ENCODE data around the gene MYO1H.
A peak's percentile ranks its signal among the peaks of the same experiment; 100 is the strongest.

The MYO1H gene

DNA sequence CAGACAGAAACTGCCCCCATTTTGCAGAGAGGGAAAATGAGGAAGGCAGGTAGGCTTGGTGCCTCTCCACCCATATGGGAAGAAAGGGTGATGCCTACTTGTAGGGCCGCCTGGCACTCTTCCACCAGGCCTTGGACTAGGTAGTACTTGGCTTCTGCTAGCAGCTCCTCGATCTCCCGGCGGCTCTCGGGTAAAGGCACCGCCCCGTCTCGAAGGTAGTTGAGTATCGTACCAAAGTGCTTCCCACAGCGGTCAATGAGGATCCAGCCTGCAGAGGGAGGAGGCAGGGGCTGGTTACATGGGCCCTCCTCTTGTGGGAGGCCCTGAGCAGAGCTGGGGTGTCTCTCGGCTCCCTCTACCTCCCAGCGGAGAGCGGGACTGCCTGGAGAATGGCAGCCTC, 112.8 kb downstream of the MYO1H start:
- Histone ChIP-seq H3K27me3 (ENCODE audit: insufficient read depth, poor library complexity, severe bottlenecking) (no peaks in the 10 kb centered on the region), H3K4me3 (replicated peaks; ENCODE audit: insufficient read depth, low read length) (no peak overlapping the region), H3K27ac (replicated peaks) (peak overlapping the region; percentile 74)
- TF ChIP-seq, protein P1, sequence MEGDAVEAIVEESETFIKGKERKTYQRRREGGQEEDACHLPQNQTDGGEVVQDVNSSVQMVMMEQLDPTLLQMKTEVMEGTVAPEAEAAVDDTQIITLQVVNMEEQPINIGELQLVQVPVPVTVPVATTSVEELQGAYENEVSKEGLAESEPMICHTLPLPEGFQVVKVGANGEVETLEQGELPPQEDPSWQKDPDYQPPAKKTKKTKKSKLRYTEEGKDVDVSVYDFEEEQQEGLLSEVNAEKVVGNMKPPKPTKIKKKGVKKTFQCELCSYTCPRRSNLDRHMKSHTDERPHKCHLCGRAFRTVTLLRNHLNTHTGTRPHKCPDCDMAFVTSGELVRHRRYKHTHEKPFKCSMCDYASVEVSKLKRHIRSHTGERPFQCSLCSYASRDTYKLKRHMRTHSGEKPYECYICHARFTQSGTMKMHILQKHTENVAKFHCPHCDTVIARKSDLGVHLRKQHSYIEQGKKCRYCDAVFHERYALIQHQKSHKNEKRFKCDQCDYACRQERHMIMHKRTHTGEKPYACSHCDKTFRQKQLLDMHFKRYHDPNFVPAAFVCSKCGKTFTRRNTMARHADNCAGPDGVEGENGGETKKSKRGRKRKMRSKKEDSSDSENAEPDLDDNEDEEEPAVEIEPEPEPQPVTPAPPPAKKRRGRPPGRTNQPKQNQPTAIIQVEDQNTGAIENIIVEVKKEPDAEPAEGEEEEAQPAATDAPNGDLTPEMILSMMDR (IDR thresholded peaks at IDR 0.05; ENCODE audit: insufficient read depth, low read length): no peak
- TF ChIP-seq, protein P2, sequence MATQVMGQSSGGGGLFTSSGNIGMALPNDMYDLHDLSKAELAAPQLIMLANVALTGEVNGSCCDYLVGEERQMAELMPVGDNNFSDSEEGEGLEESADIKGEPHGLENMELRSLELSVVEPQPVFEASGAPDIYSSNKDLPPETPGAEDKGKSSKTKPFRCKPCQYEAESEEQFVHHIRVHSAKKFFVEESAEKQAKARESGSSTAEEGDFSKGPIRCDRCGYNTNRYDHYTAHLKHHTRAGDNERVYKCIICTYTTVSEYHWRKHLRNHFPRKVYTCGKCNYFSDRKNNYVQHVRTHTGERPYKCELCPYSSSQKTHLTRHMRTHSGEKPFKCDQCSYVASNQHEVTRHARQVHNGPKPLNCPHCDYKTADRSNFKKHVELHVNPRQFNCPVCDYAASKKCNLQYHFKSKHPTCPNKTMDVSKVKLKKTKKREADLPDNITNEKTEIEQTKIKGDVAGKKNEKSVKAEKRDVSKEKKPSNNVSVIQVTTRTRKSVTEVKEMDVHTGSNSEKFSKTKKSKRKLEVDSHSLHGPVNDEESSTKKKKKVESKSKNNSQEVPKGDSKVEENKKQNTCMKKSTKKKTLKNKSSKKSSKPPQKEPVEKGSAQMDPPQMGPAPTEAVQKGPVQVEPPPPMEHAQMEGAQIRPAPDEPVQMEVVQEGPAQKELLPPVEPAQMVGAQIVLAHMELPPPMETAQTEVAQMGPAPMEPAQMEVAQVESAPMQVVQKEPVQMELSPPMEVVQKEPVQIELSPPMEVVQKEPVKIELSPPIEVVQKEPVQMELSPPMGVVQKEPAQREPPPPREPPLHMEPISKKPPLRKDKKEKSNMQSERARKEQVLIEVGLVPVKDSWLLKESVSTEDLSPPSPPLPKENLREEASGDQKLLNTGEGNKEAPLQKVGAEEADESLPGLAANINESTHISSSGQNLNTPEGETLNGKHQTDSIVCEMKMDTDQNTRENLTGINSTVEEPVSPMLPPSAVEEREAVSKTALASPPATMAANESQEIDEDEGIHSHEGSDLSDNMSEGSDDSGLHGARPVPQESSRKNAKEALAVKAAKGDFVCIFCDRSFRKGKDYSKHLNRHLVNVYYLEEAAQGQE (IDR thresholded peaks at IDR 0.05; ENCODE audit: insufficient replicate concordance, low read depth): no peak
- TF ChIP-seq GABPA (IDR thresholded peaks at IDR 0.05; ENCODE audit: low read depth) (no peak), SPI1 (IDR thresholded peaks at IDR 0.05; ENCODE audit: borderline replicate concordance, low read depth) (no peak), POLR2AphosphoS5 (IDR thresholded peaks at IDR 0.05; ENCODE audit: low read depth) (no peak)
- no peak for DNase-seq (ENCODE audit: low read depth in 1 of 2, low spot score in 1 of 2)

DNA sequence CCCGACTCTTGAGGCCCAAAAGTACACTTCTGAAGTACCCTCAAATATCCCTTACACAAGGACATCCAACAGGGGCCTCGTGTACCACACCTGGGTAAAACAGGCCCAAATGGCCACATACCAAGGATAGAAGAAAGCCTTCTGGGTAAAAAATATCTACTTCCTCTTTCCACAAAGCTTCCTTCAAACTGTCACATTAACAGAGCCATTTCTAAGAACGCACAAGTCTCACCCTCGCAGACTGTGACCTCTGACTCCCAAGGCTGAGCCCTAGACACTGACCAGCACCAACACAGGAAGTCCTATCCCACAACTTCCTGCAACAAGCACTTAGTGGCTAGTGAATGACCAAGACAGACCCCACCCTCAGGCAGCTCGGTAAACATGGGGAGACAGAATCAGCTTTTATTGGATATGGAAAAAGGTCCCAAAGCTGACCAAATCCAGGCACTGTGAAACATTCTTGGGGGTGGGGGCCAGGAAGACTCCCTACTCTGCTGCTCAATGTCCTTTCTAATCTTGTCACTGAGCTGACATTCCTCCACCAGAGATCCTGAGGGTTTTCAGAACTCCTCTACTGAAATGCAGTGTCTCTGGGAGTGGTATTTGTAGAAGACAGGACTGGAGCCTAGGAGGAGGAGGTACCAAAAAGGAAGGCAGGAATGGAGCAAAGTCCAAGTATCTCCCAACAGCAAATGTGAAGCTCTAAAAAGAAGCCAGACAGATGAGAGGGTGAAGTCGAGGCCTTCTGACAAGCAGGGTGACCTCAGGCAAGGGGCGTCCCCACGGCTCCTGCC, 113.5 kb downstream of the MYO1H start:
- TF ChIP-seq, protein P1 (IDR thresholded peaks at IDR 0.05; ENCODE audit: insufficient read depth, low read length): no peak
- TF ChIP-seq, protein P2 (IDR thresholded peaks at IDR 0.05; ENCODE audit: insufficient replicate concordance, low read depth): no peak
- TF ChIP-seq SPI1 (IDR thresholded peaks at IDR 0.05; ENCODE audit: borderline replicate concordance, low read depth) (no peak; the same call in 1 of the 2 replicates), POLR2AphosphoS5 (IDR thresholded peaks at IDR 0.05; ENCODE audit: low read depth) (peak; percentile 35; the same call in 1 of the 2 replicates), GABPA (IDR thresholded peaks at IDR 0.05; ENCODE audit: low read depth) (no peak)
- DNase-seq (ENCODE audit: low read depth in 1 of 2, low spot score in 1 of 2): peak; percentile 29 to 49
- Histone ChIP-seq H3K27me3 (ENCODE audit: insufficient read depth, poor library complexity, severe bottlenecking) (no peaks in the 10 kb centered on the region), H3K4me3 (replicated peaks; ENCODE audit: insufficient read depth, low read length) (no peak overlapping the region), H3K27ac (replicated peaks) (peak overlapping the region; percentile 74)

DNA sequence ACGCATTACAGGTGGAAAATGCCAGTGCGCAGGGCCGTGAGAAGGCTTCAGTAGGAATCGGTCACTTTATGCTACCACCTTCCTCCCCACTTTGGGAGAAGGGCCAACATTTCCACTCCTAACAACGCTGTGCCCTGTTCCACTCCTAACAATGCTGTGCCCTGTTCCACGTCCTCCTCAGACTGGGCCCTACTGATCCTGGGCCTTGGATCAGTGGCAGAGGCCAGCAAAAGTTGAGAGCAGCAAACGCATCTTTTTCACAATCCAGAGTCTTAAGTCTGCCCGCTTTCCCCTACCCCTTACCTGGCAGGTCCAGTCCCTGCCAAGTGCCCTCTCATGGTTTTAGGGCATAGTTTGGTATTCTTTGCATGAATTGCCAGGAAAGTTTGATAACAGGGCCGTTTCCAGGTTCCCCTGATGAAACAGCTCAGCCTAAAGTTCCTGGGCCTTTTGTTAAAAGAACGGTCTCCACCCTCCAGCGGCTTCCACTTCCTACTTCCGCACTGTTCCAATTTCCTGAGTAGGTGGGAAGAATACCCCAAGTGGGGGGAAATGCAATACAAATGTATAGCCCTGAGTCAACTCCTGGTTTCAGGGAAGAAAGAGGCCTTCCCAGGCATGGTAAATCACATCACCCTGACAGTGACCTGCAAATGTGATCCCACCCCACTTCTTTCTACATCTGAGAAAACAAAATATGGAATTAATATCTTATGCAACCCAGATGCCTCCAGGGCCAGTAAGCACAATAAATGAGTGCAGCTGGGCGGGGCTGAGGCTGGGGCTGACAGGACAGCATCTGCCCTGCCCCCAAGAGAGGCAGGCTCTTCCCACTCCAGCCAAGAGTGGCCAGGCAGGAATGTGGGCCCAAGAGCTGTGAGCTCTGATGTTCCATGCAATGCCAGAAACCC, 114.4 kb downstream of the MYO1H start:
- Histone ChIP-seq H3K4me3 (replicated peaks; ENCODE audit: insufficient read depth, low read length) (no peak overlapping the region), H3K27me3 (ENCODE audit: insufficient read depth, poor library complexity, severe bottlenecking) (no peaks in the 10 kb centered on the region), H3K27ac (replicated peaks) (peak overlapping the region; percentile 74)
- no peak for DNase-seq (ENCODE audit: low read depth in 1 of 2, low spot score in 1 of 2)
- TF ChIP-seq, protein P1 (IDR thresholded peaks at IDR 0.05; ENCODE audit: insufficient read depth, low read length): no peak
- no peak for TF ChIP-seq GABPA (IDR thresholded peaks at IDR 0.05; ENCODE audit: low read depth)
- TF ChIP-seq, protein P2 (IDR thresholded peaks at IDR 0.05; ENCODE audit: insufficient replicate concordance, low read depth): no peak
- TF ChIP-seq POLR2AphosphoS5 (IDR thresholded peaks at IDR 0.05; ENCODE audit: low read depth): no peak
- no peak for TF ChIP-seq SPI1 (IDR thresholded peaks at IDR 0.05; ENCODE audit: borderline replicate concordance, low read depth)
